Brain microvascular endothelial cell (primary cell): Measurements from ENCODE around the gene AIFM2.
A peak's percentile ranks its signal among the peaks of the same experiment; 100 is the strongest.

Experiments used
- DNase-seq: peaks from one replicate; pipeline ENCODE4 v3.0.0-alpha.2; 2020
- H3K27ac ChIP-seq: fragments of 250-450 bp; sonication (Bioruptor Pico); 2 replicates; pipeline ENCODE4 v1.5.1; 2020; ENCODE audit warnings: mild to moderate bottlenecking, moderate library complexity
- H3K27me3 ChIP-seq: fragments of 250-450 bp; sonication (Bioruptor Pico); replicated peaks from 2 replicates; pipeline ENCODE4 v1.5.1; 2020; ENCODE audit warnings: mild to moderate bottlenecking
- H3K36me3 ChIP-seq: fragments of 250-450 bp; sonication (Bioruptor Pico); replicated peaks from 2 replicates; pipeline ENCODE4 v1.5.1; 2020; ENCODE audit warnings: mild to moderate bottlenecking
- H3K4me3 ChIP-seq: 2 replicates; pipeline ENCODE4 v1.5.1; 2011; ENCODE audit warnings: low read depth, mild to moderate bottlenecking, control low read depth, low read length, moderate library complexity
- CTCF ChIP-seq: IDR thresholded peaks from 2 replicates; pipeline ENCODE4 v1.5.1; 2011; ENCODE audit warnings: low read depth, mild to moderate bottlenecking, moderate library complexity, low read length, control low read depth, inconsistent platforms; ENCODE audit errors: missing control alignments
- in situ Hi-C: cut with HindIII; loops from 2 replicates; pipeline ENCODE4 v1.10.0; 2017; ENCODE audit warnings: low sequenced_read_pairs, low pct_ligation_motif_present

Gene AIFM2

GRCh38 chr10:70148516-70148915, 15.9 kb upstream of the AIFM2 start:
- H3K4me3 ChIP-seq, result no peak overlapping the region
- TF ChIP-seq CTCF, result no peak

GRCh38 chr10:70147259-70147625, 14.6 kb upstream of the AIFM2 start:
- Histone ChIP-seq H3K36me3 (peaks cover 43% of the 10 kb centered on the region), H3K27ac (no peak overlapping the region), H3K4me3 (no peak overlapping the region), H3K27me3 (no peaks in the 10 kb centered on the region)
- in situ Hi-C loops, result no loop called here
- no peak for DNase-seq
- TF ChIP-seq CTCF, result no peak

More at GRCh38 chr10:70148516-70148915, 15.9 kb upstream of the AIFM2 start:
- in situ Hi-C loops, result no loop called here
- no peak for DNase-seq
- Histone ChIP-seq H3K27ac (no peak overlapping the region), H3K27me3 (no peaks in the 10 kb centered on the region), H3K36me3 (peaks cover 56% of the 10 kb centered on the region)

GRCh38 chr10:70146489-70147258, 14.0 kb upstream of the AIFM2 start, which contains the start of gene TYSND1:
Gene TYSND1 (minus strand): TSS chr10:70146700. CDS start chr10:70146586, 114 bp downstream.
- in situ Hi-C loops, result no loop called here

GRCh38 chr10:70145666-70146488, 13.3 kb upstream of the AIFM2 start:
- in situ Hi-C loops, result no loop called here
- TF ChIP-seq CTCF, result peak; percentile 27
- no peaks in the 10 kb centered on the region for H3K27me3 ChIP-seq
- peak; percentile 51 for DNase-seq
- H3K36me3 ChIP-seq, result peaks cover 31% of the 10 kb centered on the region
- H3K4me3 ChIP-seq, result peak overlapping the region; percentile 70
- peak overlapping the region; percentile 64 for H3K27ac ChIP-seq

More at GRCh38 chr10:70146489-70147258, 14.0 kb upstream of the AIFM2 start, which contains the start of gene TYSND1:
- peak; percentile 83 for TF ChIP-seq CTCF
- peak within 1 kb of the TSS; percentile 64 for H3K27ac ChIP-seq
- DNase-seq, result peak; percentile 97
- H3K4me3 ChIP-seq, result peak within 1 kb of the TSS; percentile 70
- peaks cover 37% of the 10 kb centered on the region for H3K36me3 ChIP-seq
- H3K27me3 ChIP-seq, result no peaks in the 10 kb centered on the region

- Histone ChIP-seq H3K4me3 (peak overlapping the region; percentile 70), H3K27me3 (no peaks in the 10 kb centered on the region), H3K36me3 (peaks cover 26% of the 10 kb centered on the region), H3K27ac (peak overlapping the region; percentile 64)
- peak; percentile 6 for TF ChIP-seq CTCF
- in situ Hi-C loops, result no loop called here
- DNase-seq, result no peak
Observed at GRCh38 chr10:70145166-70145665, 12.6 kb upstream of the AIFM2 start.
